H9 (cell line): ENCODE results near the gene FAIM2. TPM values are rescaled to one million over a fixed set of nuclear protein-coding genes. Genes with fewer than 3 reads are reported as not detected.
A peak's percentile ranks its signal among the peaks of the same experiment; 100 is the strongest.

ENCODE experiments used
- DNase-seq: peaks from one replicate; pipeline ENCODE4 v3.0.0-alpha.2; 2017
- H2AFZ ChIP-seq: one replicate; pipeline ENCODE4 v1.6.1; 2013; ENCODE audit warnings: mild to moderate bottlenecking, low read length, control low read depth, moderate library complexity
- H2AK5ac ChIP-seq: 2 replicates; pipeline ENCODE4 v1.6.1; 2013; ENCODE audit warnings: low read length, control low read depth, mixed read lengths; ENCODE audit not compliant: insufficient read length
- H2BK120ac ChIP-seq: one replicate; pipeline ENCODE4 v1.6.1; 2013; ENCODE audit warnings: low read depth, mild to moderate bottlenecking, low read length, control low read depth, inconsistent platforms; ENCODE audit not compliant: poor library complexity, severe bottlenecking
- H2BK12ac ChIP-seq: 2 replicates; pipeline ENCODE4 v1.6.1; 2013; ENCODE audit warnings: low read length, control low read depth, mixed read lengths, low read depth; ENCODE audit not compliant: insufficient read length
- H2BK15ac ChIP-seq: 2 replicates; pipeline ENCODE4 v1.6.1; 2013; ENCODE audit warnings: low read depth, low read length, control low read depth
- H2BK20ac ChIP-seq: one replicate; pipeline ENCODE4 v1.6.1; 2013; ENCODE audit warnings: low read depth, mild to moderate bottlenecking, low read length, control low read depth, inconsistent platforms; ENCODE audit not compliant: poor library complexity, severe bottlenecking
- H2BK5ac ChIP-seq: 2 replicates; pipeline ENCODE4 v1.6.1; 2013; ENCODE audit warnings: low read length, control low read depth, mixed read lengths; ENCODE audit not compliant: insufficient read length
- H3K14ac ChIP-seq: 2 replicates; pipeline ENCODE4 v1.6.1; 2013; ENCODE audit warnings: low read length, control low read depth; ENCODE audit not compliant: insufficient read depth
- H3K18ac ChIP-seq: 2 replicates; pipeline ENCODE4 v1.6.1; 2013; ENCODE audit warnings: low read depth, mild to moderate bottlenecking, mixed read lengths, low read length, control low read depth; ENCODE audit not compliant: insufficient read length
- H3K23ac ChIP-seq: 2 replicates; pipeline ENCODE4 v1.6.1; 2013; ENCODE audit warnings: low read length, control low read depth, mixed read lengths, low read depth; ENCODE audit not compliant: insufficient read length
- H3K23me2 ChIP-seq: 2 replicates; pipeline ENCODE4 v1.6.1; 2013; ENCODE audit warnings: low read depth, mild to moderate bottlenecking, mixed read lengths, low read length, control low read depth; ENCODE audit not compliant: insufficient read length, poor library complexity, severe bottlenecking
- H3K27ac ChIP-seq: 2 replicates; pipeline ENCODE4 v1.5.1; 2013; ENCODE audit warnings: low read length, control low read depth, mixed read lengths, low read depth; ENCODE audit not compliant: insufficient read length
- H3K27me3 ChIP-seq: 2 replicates; pipeline ENCODE4 v1.6.1; 2013; ENCODE audit warnings: low read length, control low read depth, inconsistent platforms; ENCODE audit not compliant: insufficient read depth
- H3K4ac ChIP-seq: 2 replicates; pipeline ENCODE4 v1.6.1; 2013; ENCODE audit warnings: low read depth, mild to moderate bottlenecking, control low read depth, inconsistent platforms, low read length, moderate library complexity
- H3K4me1 ChIP-seq: 2 replicates; pipeline ENCODE4 v1.6.1; 2013; ENCODE audit warnings: low read length, control low read depth, inconsistent platforms; ENCODE audit not compliant: insufficient read depth
- H3K4me2 ChIP-seq: 2 replicates; pipeline ENCODE4 v1.6.1; 2013; ENCODE audit warnings: low read length, control low read depth, mixed read lengths; ENCODE audit not compliant: insufficient read length, insufficient read depth
- H3K56ac ChIP-seq: 2 replicates; pipeline ENCODE4 v1.6.1; 2013; ENCODE audit warnings: low read depth, mild to moderate bottlenecking, mixed read lengths, low read length, control low read depth; ENCODE audit not compliant: insufficient read length
- H3K79me1 ChIP-seq: 2 replicates; pipeline ENCODE4 v1.6.1; 2013; ENCODE audit warnings: low read depth, mild to moderate bottlenecking, moderate library complexity, low read length, control low read depth, inconsistent platforms; ENCODE audit not compliant: insufficient read depth, poor library complexity, severe bottlenecking
- H3K79me2 ChIP-seq: 2 replicates; pipeline ENCODE4 v1.6.1; 2013; ENCODE audit warnings: low read length, control low read depth, inconsistent platforms; ENCODE audit not compliant: insufficient read depth
- H3K9ac ChIP-seq: 2 replicates; pipeline ENCODE4 v1.6.1; 2013; ENCODE audit warnings: low read length, control low read depth, mixed read lengths; ENCODE audit not compliant: insufficient read length; ENCODE audit errors: extremely low read depth
- H3K9me3 ChIP-seq: one replicate; pipeline ENCODE4 v1.6.1; 2013; ENCODE audit warnings: low read depth, low read length, inconsistent platforms; ENCODE audit not compliant: control insufficient read depth
- H3T11ph ChIP-seq: one replicate; pipeline ENCODE4 v1.6.1; 2013; ENCODE audit warnings: mild to moderate bottlenecking, low read length, control low read depth, inconsistent platforms
- H4K20me1 ChIP-seq: one replicate; pipeline ENCODE4 v1.6.1; 2013; ENCODE audit not compliant: control insufficient read depth, insufficient read length, insufficient read depth
- H4K5ac ChIP-seq: 2 replicates; pipeline ENCODE4 v1.6.1; 2013; ENCODE audit warnings: low read depth, mild to moderate bottlenecking, mixed read lengths, low read length, control low read depth; ENCODE audit not compliant: insufficient read length
- H4K8ac ChIP-seq: replicated peaks from 2 replicates; pipeline ENCODE4 v1.6.1; 2013; ENCODE audit warnings: low read length, control low read depth, mixed read lengths, low read depth; ENCODE audit not compliant: insufficient read length
- H4K91ac ChIP-seq: 2 replicates; pipeline ENCODE4 v1.6.1; 2013; ENCODE audit warnings: low read depth, mild to moderate bottlenecking, moderate library complexity, mixed read lengths, low read length, control low read depth; ENCODE audit not compliant: insufficient read length
- H3K27ac Mint-ChIP-seq, 3 experiments: 2 replicates in 2 of 3; 3 replicates in 1 of 3; pipeline ENCODE4 v1.8.0; 2020 to 2021; ENCODE audit warnings: mixed read lengths in 3 of 3, mild to moderate bottlenecking in 1 of 3, moderate library complexity in 1 of 3
- H3K27me3 Mint-ChIP-seq: 2 replicates; pipeline ENCODE4 v1.8.0; 2021; ENCODE audit warnings: low read depth, mild to moderate bottlenecking, moderate library complexity, mixed read lengths
- H3K36me3 Mint-ChIP-seq, 3 experiments: 2 replicates in 2 of 3; 3 replicates in 1 of 3; pipeline ENCODE4 v1.8.0; 2020 to 2021; ENCODE audit warnings: low read depth in 3 of 3, mixed read lengths in 3 of 3; ENCODE audit not compliant: insufficient read depth in 1 of 3
- H3K4me1 Mint-ChIP-seq, 2 experiments: 2 replicates each; pipeline ENCODE4 v1.8.0; 2020; ENCODE audit warnings: mixed read lengths in 2 of 2
- H3K4me3 Mint-ChIP-seq, 2 experiments: 2 replicates in 1 of 2; 3 replicates in 1 of 2; pipeline ENCODE4 v1.8.0; 2020 to 2021; ENCODE audit warnings: mild to moderate bottlenecking in 2 of 2, mixed read lengths in 2 of 2, moderate library complexity in 1 of 2
- H3K9me3 Mint-ChIP-seq, 2 experiments: 2 replicates in 1 of 2; 3 replicates in 1 of 2; pipeline ENCODE4 v1.8.0; 2020; ENCODE audit warnings: mild to moderate bottlenecking in 2 of 2, mixed read lengths in 2 of 2, moderate library complexity in 1 of 2
- WGBS: extraction: QIAGEN DNeasy Blood & Tissue Kit; methylation state at CpG from one replicate; pipeline ENCODE4 v1.1.7; 2013; ENCODE audit warnings: missing lambda C conversion rate, low lambda C conversion rate, mixed read lengths; ENCODE audit not compliant: insufficient read length; ENCODE audit errors: extremely low coverage; 5-methylcytosine and 5-hydroxymethylcytosine counted together
- total RNA-seq: library from RNA; stranded (reverse); gene quantifications from 2 replicates; pipeline ENCODE4 v1.2.1, GENCODE V29; 2021
- TF ChIP-seq, protein P1 (sequence below): fragments of 200-600 bp; sonication (generic); conservative IDR thresholded peaks from 3 replicates; pipeline ENCODE4 v1.8.0; 2021; ENCODE audit warnings: antibody characterized with exemption, mild to moderate bottlenecking

The FAIM2 gene
- total RNA-seq, 1 experiment from 2014 or later = 0.42 TPM

DNA sequence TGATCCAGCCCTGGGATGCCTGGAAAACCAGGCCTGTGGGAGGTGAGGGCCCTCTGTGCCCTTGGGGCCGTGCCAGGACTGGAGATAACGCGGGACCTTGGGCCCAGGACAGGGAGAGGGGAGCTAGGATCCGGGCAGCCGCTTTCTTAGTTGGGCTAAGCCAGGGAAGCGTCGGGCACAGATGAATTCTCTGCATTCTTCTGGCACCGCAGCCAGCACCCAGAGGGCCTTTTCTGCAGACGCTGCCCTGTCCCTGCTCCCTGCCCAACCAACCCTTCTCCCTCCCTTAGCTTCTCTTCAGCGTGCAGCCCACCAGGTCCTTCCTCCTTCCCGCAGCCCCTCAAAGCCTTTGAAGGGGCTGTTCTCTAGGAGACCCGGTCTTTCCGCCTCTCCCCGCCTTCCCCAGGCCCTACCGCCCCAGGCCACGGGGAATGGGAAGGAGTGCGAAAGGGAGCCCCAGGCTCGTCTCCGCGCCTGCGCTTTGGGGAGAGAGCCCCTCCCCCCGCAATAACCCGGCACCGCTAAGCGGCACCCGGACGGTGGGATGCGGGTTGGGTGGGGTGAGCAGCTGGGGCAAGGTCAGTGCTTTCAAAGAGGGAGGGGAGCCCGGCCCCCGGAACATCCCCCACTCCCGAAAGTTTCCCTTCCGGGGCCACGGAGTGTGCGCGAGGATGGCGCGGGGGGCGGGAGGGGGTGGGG lies 76.2 kb downstream of the FAIM2 start:
- H2AFZ ChIP-seq = no peak overlapping the region
- H2BK15ac ChIP-seq = no peak overlapping the region
- no peak overlapping the region for H3K18ac ChIP-seq
- no peak overlapping the region for H2BK120ac ChIP-seq
- H3K79me1 ChIP-seq = peaks cover 4% of the 10 kb centered on the region
- no peak overlapping the region for H4K5ac ChIP-seq
- peaks cover 2% of the 10 kb centered on the region; the same call in 1 of the 2 replicates for H3K79me2 ChIP-seq
- peak; percentile 90 for DNase-seq
- TF ChIP-seq, protein P1, sequence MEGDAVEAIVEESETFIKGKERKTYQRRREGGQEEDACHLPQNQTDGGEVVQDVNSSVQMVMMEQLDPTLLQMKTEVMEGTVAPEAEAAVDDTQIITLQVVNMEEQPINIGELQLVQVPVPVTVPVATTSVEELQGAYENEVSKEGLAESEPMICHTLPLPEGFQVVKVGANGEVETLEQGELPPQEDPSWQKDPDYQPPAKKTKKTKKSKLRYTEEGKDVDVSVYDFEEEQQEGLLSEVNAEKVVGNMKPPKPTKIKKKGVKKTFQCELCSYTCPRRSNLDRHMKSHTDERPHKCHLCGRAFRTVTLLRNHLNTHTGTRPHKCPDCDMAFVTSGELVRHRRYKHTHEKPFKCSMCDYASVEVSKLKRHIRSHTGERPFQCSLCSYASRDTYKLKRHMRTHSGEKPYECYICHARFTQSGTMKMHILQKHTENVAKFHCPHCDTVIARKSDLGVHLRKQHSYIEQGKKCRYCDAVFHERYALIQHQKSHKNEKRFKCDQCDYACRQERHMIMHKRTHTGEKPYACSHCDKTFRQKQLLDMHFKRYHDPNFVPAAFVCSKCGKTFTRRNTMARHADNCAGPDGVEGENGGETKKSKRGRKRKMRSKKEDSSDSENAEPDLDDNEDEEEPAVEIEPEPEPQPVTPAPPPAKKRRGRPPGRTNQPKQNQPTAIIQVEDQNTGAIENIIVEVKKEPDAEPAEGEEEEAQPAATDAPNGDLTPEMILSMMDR = no peak
- no peak overlapping the region for H3K27ac ChIP-seq
- peak overlapping the region; percentile 91 for H3K4me2 ChIP-seq
- peaks cover 16% of the 10 kb centered on the region for H3K23me2 ChIP-seq
- peaks cover 2% of the 10 kb centered on the region for H3K4me1 ChIP-seq
- H3K27me3 ChIP-seq = no peaks in the 10 kb centered on the region
- Mint-ChIP-seq H3K27me3 (no peaks in the 10 kb centered on the region), H3K4me1 (peaks cover 33 to 45% of the 10 kb centered on the region in 2 experiments), H3K4me3 (peak overlapping the region; percentile 88 to 98), H3K36me3 (peaks cover 6 to 9% (median 6%) of the 10 kb centered on the region in 3 experiments), H3K27ac (peak overlapping the region; percentile 89 to 97 (median 90); a peak in 6 of 7 replicates), H3K9me3 (no peaks in the 10 kb centered on the region; a peak in 1 of 5 replicates)
- H2BK12ac ChIP-seq = no peak overlapping the region
- peak overlapping the region; percentile 64 for H3K9ac ChIP-seq
- no peak overlapping the region for H3K23ac ChIP-seq
- no peak overlapping the region for H4K91ac ChIP-seq
- H3K56ac ChIP-seq = no peak overlapping the region
- peak overlapping the region; percentile 4 for H3K14ac ChIP-seq
- H3T11ph ChIP-seq = no peak overlapping the region
- H2BK20ac ChIP-seq = no peak overlapping the region
- H2BK5ac ChIP-seq = no peak overlapping the region
- no peak overlapping the region for H4K8ac ChIP-seq
- WGBS = no CpG with 5 or more reads among the region's 38 CpGs
- H3K4ac ChIP-seq = no peak overlapping the region
- no peaks in the 10 kb centered on the region for H3K9me3 ChIP-seq
- no peak overlapping the region for H2AK5ac ChIP-seq
- H4K20me1 ChIP-seq = no peaks in the 10 kb centered on the region
